Activated CD8-positive, alpha-beta T cell treated with anti-CD3 and anti-CD28 coated beads for 36 hours (primary cell): ENCODE data around the gene CAMK1. TPM values are rescaled to one million over a fixed set of nuclear protein-coding genes. Genes with fewer than 3 reads are reported as not detected.

Source experiments
- ATAC-seq: fragments of 200-7000 bp; cut with Tn5 transposase; one replicate; pipeline ENCODE4 v1.10.0; 2021; ENCODE audit warnings: mild to moderate bottlenecking, moderate library complexity
- CTCF ChIA-PET: fragments of 350-600 bp; sonication (Branson Sonifier 250); formaldehyde crosslinking; loops from one replicate; lab custom pipeline; 2021; ENCODE audit warnings: antibody characterized with exemption; lab: Charles Lee
- POLR2A ChIA-PET: fragments of 350-600 bp; sonication (Branson Sonifier 250); formaldehyde crosslinking; loops from one replicate; lab custom pipeline; 2021; ENCODE audit warnings: antibody characterized with exemption; lab: Charles Lee
- DNase-seq: peaks from one replicate; pipeline ENCODE4 v3.0.0-alpha.2; 2020
- H3K27ac Mint-ChIP-seq: one replicate; pipeline ENCODE4 v1.8.0; 2021; ENCODE audit warnings: mild to moderate bottlenecking, mixed read lengths
- H3K27me3 Mint-ChIP-seq: one replicate; pipeline ENCODE4 v1.8.0; 2021; ENCODE audit warnings: mixed read lengths
- H3K36me3 Mint-ChIP-seq: one replicate; pipeline ENCODE4 v1.8.0; 2021; ENCODE audit warnings: low read depth, mixed read lengths
- H3K4me1 Mint-ChIP-seq: one replicate; pipeline ENCODE4 v1.8.0; 2021; ENCODE audit warnings: low read depth, mixed read lengths
- H3K4me3 Mint-ChIP-seq: one replicate; pipeline ENCODE4 v1.8.0; 2021; ENCODE audit warnings: mild to moderate bottlenecking, moderate library complexity, mixed read lengths
- H3K9me3 Mint-ChIP-seq: one replicate; pipeline ENCODE4 v1.8.0; 2021; ENCODE audit warnings: mixed read lengths
- intact Hi-C: fragments of 100-400 bp; cut with micrococcal nuclease; formaldehyde crosslinking; loops from one replicate; pipeline ENCODE4 v1.10.0; 2022
- total RNA-seq, 2 experiments: library from RNA; stranded (reverse); gene quantifications; one replicate each; pipeline ENCODE4 v1.2.3, GENCODE V29; 2021
- TF ChIP-seq, protein P1 (sequence below): fragments of 200-600 bp; IDR thresholded peaks from one replicate; pipeline ENCODE4 v1.8.0; 2022; ENCODE audit warnings: antibody characterized with exemption, mild to moderate bottlenecking

The CAMK1 gene
- total RNA-seq, 2 experiments from 2014 or later, result 41.7 to 45.7 TPM

- DNase-seq, result peak; percentile 95
- TF ChIP-seq, protein P1, sequence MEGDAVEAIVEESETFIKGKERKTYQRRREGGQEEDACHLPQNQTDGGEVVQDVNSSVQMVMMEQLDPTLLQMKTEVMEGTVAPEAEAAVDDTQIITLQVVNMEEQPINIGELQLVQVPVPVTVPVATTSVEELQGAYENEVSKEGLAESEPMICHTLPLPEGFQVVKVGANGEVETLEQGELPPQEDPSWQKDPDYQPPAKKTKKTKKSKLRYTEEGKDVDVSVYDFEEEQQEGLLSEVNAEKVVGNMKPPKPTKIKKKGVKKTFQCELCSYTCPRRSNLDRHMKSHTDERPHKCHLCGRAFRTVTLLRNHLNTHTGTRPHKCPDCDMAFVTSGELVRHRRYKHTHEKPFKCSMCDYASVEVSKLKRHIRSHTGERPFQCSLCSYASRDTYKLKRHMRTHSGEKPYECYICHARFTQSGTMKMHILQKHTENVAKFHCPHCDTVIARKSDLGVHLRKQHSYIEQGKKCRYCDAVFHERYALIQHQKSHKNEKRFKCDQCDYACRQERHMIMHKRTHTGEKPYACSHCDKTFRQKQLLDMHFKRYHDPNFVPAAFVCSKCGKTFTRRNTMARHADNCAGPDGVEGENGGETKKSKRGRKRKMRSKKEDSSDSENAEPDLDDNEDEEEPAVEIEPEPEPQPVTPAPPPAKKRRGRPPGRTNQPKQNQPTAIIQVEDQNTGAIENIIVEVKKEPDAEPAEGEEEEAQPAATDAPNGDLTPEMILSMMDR, result no peak
- intact Hi-C loops, result loop anchor here (2.0 kb wide), 1 partner anchor 42 kb away; no protein-coding TSS in a partner anchor
- ChIA-PET POLR2A (interaction anchor here (0.8 to 2.7 kb wide), 13 partner anchors 11 to 123 kb away, joined by 3 to 15 read pairs (median 8); partner anchors contain the start of genes BRPF1, CAMK1 and OGG1), CTCF (interaction anchor here (0.8 to 2.3 kb wide), 12 partner anchors 9 to 243 kb away, joined by 3 to 12 read pairs (median 4); partner anchors contain the start of gene BRPF1)
- peak; percentile 88 for ATAC-seq
- Mint-ChIP-seq H3K9me3 (no peaks in the 10 kb centered on the region), H3K27me3 (no peaks in the 10 kb centered on the region), H3K27ac (peak within 1 kb of the TSS; percentile 100), H3K4me3 (peak within 1 kb of the TSS; percentile 88), H3K36me3 (peaks cover 63% of the 10 kb centered on the region), H3K4me1 (peaks cover 53% of the 10 kb centered on the region)
Measured at GRCh38 chr3:9792405-9793160, 22.8 kb upstream of the CAMK1 start, which contains the start of the genes ARPC4 and TADA3. Gene ARPC4, plus strand, starts transcription at chr3:9793082. Its CDS starts 40 bp downstream, at chr3:9793122. Gene TADA3, minus strand, starts transcription at chr3:9792473. Its CDS starts 1,007 bp downstream, at chr3:9791466.

DNA sequence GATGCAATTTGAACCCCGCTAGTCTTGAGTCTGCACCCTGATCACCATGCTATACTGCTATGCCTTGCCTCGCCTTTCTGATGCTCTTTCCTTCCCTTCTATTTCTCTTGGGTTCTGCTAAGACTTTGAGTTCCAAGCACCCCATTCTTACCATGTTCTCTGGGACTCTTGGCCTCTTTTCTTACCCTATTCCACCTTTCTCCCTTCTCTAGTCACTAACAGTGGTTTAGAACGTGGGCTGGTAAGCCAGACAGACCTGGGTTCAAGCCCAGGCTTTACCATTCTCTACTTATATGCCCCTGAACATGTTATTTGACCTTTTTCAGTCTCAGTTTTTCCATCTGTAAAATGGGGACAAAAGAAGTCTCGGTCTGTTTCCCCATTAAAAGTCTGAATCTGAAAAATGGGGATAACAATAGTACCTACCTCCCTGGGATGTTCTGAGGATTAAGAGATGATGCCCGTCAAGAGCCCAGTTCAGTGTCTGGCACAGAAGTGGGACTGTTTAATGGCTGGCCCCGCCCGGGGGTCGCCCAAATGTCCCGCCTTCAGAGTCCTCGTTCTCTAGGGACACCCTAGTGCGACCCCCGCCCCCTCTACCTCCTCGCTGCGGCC is 22.1 kb upstream of the CAMK1 start:
- no peaks in the 10 kb centered on the region for H3K27me3 Mint-ChIP-seq
- H3K4me1 Mint-ChIP-seq, result peaks cover 54% of the 10 kb centered on the region
- POLR2A ChIA-PET, result interaction anchor here (0.8 to 2.7 kb wide), 14 partner anchors 10 to 124 kb away, joined by 3 to 15 read pairs (median 8); partner anchors contain the start of genes BRPF1, CAMK1 and OGG1
- intact Hi-C loops, result loop anchor here (2.0 kb wide), 1 partner anchor 41 kb away; no protein-coding TSS in a partner anchor
- no peaks in the 10 kb centered on the region for H3K9me3 Mint-ChIP-seq
- H3K36me3 Mint-ChIP-seq, result peaks cover 63% of the 10 kb centered on the region
- DNase-seq (no peak), ATAC-seq (no peak)
- peak overlapping the region; percentile 100 for H3K27ac Mint-ChIP-seq
- TF ChIP-seq, protein P1, result no peak
- H3K4me3 Mint-ChIP-seq, result peak overlapping the region; percentile 88
- CTCF ChIA-PET, result interaction anchor here (0.8 to 1.5 kb wide), 9 partner anchors 9 to 244 kb away, joined by 3 to 9 read pairs (median 4); partner anchors contain the start of gene BRPF1

DNA sequence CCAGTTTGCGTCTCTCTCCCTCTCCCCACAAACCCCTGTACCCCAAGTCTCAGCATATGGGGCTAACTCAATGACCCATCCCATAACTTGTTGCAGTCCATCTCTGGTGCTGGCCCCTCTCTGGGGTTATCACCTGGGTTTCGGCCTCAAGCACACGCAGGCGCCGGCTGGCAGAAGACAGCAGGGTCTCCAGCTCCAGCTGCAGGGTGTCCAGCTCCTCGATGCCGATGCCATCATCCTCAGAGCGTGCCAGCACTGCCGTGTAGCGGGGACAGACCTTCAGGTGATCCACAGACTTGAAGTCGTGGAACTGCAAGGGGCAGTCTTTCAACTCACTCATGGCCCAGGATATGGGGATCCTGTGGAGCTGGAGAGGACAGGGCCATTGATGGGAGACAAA is 21.4 kb upstream of the CAMK1 start:
- Mint-ChIP-seq H3K4me3 (peak overlapping the region; percentile 88), H3K4me1 (peaks cover 59% of the 10 kb centered on the region), H3K9me3 (no peaks in the 10 kb centered on the region), H3K27ac (peak overlapping the region; percentile 100), H3K27me3 (no peaks in the 10 kb centered on the region), H3K36me3 (peaks cover 69% of the 10 kb centered on the region)
- ATAC-seq, result no peak
- intact Hi-C loops, result no loop called here
- POLR2A ChIA-PET, result interaction anchor here (0.6 to 1.3 kb wide), 8 partner anchors 9 to 428 kb away, joined by 3 to 6 read pairs (median 3); partner anchors contain the start of genes CAMK1 and THUMPD3
- TF ChIP-seq, protein P1, result no peak
- CTCF ChIA-PET, result interaction anchor here (1.5 kb wide), 1 partner anchor 13 kb away, joined by 9 read pairs; no protein-coding TSS in a partner anchor
- no peak for DNase-seq

DNA sequence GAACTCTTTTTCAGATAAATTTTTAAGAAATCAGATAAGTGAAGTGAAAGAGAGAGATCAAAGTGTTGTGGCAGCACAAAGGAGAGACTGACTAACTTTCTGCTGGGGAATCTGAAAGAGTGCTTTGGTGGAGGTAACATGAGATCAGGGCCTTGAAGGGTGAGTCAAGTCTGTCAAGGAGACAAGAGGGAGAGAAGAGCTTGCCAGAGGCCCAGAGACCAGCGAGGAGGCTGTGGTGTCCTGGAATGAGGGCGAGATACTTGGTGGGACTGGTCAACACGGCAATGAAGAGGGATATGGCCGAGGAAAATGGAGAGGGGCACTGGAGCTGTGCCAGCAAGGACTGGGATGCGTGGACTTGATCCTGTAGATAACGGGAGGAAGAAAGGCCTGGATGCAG is 18.0 kb upstream of the CAMK1 start:
- TF ChIP-seq, protein P1, result no peak
- ATAC-seq, result peak; percentile 53
- POLR2A ChIA-PET, result interaction anchor here (0.6 to 1.5 kb wide), 4 partner anchors 8 to 33 kb away, joined by 3 to 6 read pairs (median 3); no protein-coding TSS in a partner anchor

More for the DNA sequence above, 18.0 kb upstream of the CAMK1 start:
- peak overlapping the region; percentile 92 for H3K27ac Mint-ChIP-seq
- H3K9me3 Mint-ChIP-seq, result no peaks in the 10 kb centered on the region
- peaks cover 50% of the 10 kb centered on the region for H3K4me1 Mint-ChIP-seq
- peak overlapping the region; percentile 36 for H3K4me3 Mint-ChIP-seq
- peaks cover 65% of the 10 kb centered on the region for H3K36me3 Mint-ChIP-seq
- CTCF ChIA-PET, result interaction anchor here (1.1 kb wide), 1 partner anchor 146 kb away, joined by 3 read pairs; the partner anchor contains the start of gene CRELD1
- intact Hi-C loops, result no loop called here
- H3K27me3 Mint-ChIP-seq, result no peaks in the 10 kb centered on the region
- DNase-seq, result peak; percentile 46
